HCT116 (cell line): Measurements from ENCODE around the gene SSH2. TPM values are rescaled to one million over a fixed set of nuclear protein-coding genes. Genes with fewer than 3 reads are reported as not detected.

Experiments used
- ATAC-seq: fragments of 200-7000 bp; cut with Tn5 transposase; 2 replicates; pipeline ENCODE4 v1.9.1; 2020; ENCODE audit warnings: mild to moderate bottlenecking, moderate library complexity
- BruUV-seq: library from RNA; stranded (reverse); fragments of 400-500 nt; replicated peaks from 2 replicates; lab custom pipeline; 2021; lab: Mats Ljungman, UMichigan
- CTCF ChIA-PET: fragments of 300-600 bp; sonication (Branson Sonifier 250); formaldehyde crosslinking; loops from one replicate; lab custom pipeline; 2021; ENCODE audit warnings: antibody characterized with exemption; lab: Charles Lee
- POLR2A ChIA-PET: fragments of 300-600, 350-600 bp; sonication (Branson Sonifier 250); formaldehyde crosslinking; loops from one replicate; lab custom pipeline; 2021; ENCODE audit warnings: antibody characterized with exemption; lab: Charles Lee
- RAD21 ChIA-PET, 2 experiments: fragments of 300-600 bp; sonication (Branson Sonifier 250); formaldehyde crosslinking; loops; one replicate each; lab custom pipeline; 2023; ENCODE audit warnings: low total read pairs in 2 of 2; ENCODE audit not compliant: uncharacterized antibody in 2 of 2, unreplicated experiment in 2 of 2, low non-redundant PET in 1 of 2; lab: Charles Lee
- DNase-seq: peaks from one replicate; pipeline ENCODE4 v3.0.0-alpha.2; 2010; ENCODE audit warnings: low read depth, low spot score
- H2AFZ ChIP-seq: fragments of 200-600 bp; shearing (Covaris generic), sonication (generic); 2 replicates; pipeline ENCODE4 v1.6.1; 2017; ENCODE audit warnings: low read depth, mixed run types, mixed read lengths, antibody characterized with exemption, low read length; ENCODE audit not compliant: poor library complexity, severe bottlenecking
- H3K27ac ChIP-seq: 2 replicates; pipeline ENCODE4 v1.5.1; 2012; ENCODE audit warnings: low read depth, low read length
- H3K27me3 ChIP-seq: fragments of 200-600 bp; sonication (generic); 2 replicates; pipeline ENCODE4 v1.6.1; 2016; ENCODE audit warnings: mixed run types, low read length, mixed read lengths; ENCODE audit not compliant: insufficient read depth
- H3K36me3 ChIP-seq, 2 experiments: fragments of 200-500 bp in 1 of 2; fragments of 200-600 bp in 1 of 2; sonication (Bioruptor generic) in 1 of 2; sonication (generic) in 1 of 2; 2 replicates each; pipeline versions ENCODE4 v1.5.1 to v1.6.1; 2014 to 2016; ENCODE audit warnings: low read length in 2 of 2, inconsistent platforms in 1 of 2, mixed read lengths in 1 of 2, mixed run types in 1 of 2; ENCODE audit not compliant: insufficient read depth in 2 of 2, control insufficient read depth in 1 of 2
- H3K4me1 ChIP-seq, 2 experiments: fragments of 200-600 bp in 1 of 2; sonication (generic) in 1 of 2; 2 replicates each; pipeline versions ENCODE4 v1.5.1 to v1.6.1; 2012 to 2017; ENCODE audit warnings: low read length in 2 of 2, inconsistent platforms in 1 of 2, mild to moderate bottlenecking in 1 of 2, mixed read lengths in 1 of 2, mixed run types in 1 of 2, moderate library complexity in 1 of 2; ENCODE audit not compliant: insufficient read depth in 2 of 2, control insufficient read depth in 1 of 2
- H3K4me2 ChIP-seq: fragments of 200-600 bp; sonication (generic); 2 replicates; pipeline ENCODE4 v1.6.1; 2017; ENCODE audit warnings: mixed run types, low read length, mixed read lengths
- H3K4me3 ChIP-seq, 2 experiments: fragments of 200-600 bp in 1 of 2; sonication (generic) in 1 of 2; replicated peaks in 1 of 2; 2 replicates each; pipeline ENCODE4 v1.5.1; 2011 to 2016; ENCODE audit warnings: low read length in 2 of 2, control low read depth in 1 of 2, low read depth in 1 of 2, mild to moderate bottlenecking in 1 of 2, mixed read lengths in 1 of 2, mixed run types in 1 of 2
- H3K79me2 ChIP-seq: fragments of 200-600 bp; sonication (generic); 2 replicates; pipeline ENCODE4 v1.6.1; 2017; ENCODE audit warnings: mild to moderate bottlenecking, mixed run types, low read length, moderate library complexity, mixed read lengths; ENCODE audit not compliant: insufficient read depth
- H3K9ac ChIP-seq: fragments of 200-600 bp; sonication (generic); 2 replicates; pipeline ENCODE4 v1.6.1; 2016; ENCODE audit warnings: low read length, mixed read lengths
- H3K9me2 ChIP-seq: fragments of 200-600 bp; sonication (generic), shearing (Covaris generic); 2 replicates; pipeline ENCODE4 v1.6.1; 2017; ENCODE audit warnings: mixed run types, mild to moderate bottlenecking, moderate library complexity; ENCODE audit not compliant: insufficient read depth
- H3K9me3 ChIP-seq, 2 experiments: fragments of 200-500 bp in 1 of 2; fragments of 200-600 bp in 1 of 2; sonication (Bioruptor generic) in 1 of 2; sonication (generic) in 1 of 2; 2 replicates each; pipeline ENCODE4 v1.6.1; 2014 to 2017; ENCODE audit warnings: low read length in 2 of 2, mixed read lengths in 2 of 2, inconsistent platforms in 1 of 2, low read depth in 1 of 2, mild to moderate bottlenecking in 1 of 2, mixed run types in 1 of 2, moderate library complexity in 1 of 2; ENCODE audit not compliant: control insufficient read depth in 1 of 2, insufficient read depth in 1 of 2
- H4K20me1 ChIP-seq: fragments of 200-600 bp; sonication (generic), shearing (Covaris generic); 2 replicates; pipeline ENCODE4 v1.6.1; 2017; ENCODE audit warnings: mixed run types, mild to moderate bottlenecking, moderate library complexity; ENCODE audit not compliant: insufficient read depth
- CBX3 ChIP-seq: IDR thresholded peaks from 2 replicates; pipeline ENCODE4 v1.6.1; 2012; ENCODE audit warnings: low read depth
- CEBPB ChIP-seq: IDR thresholded peaks from 2 replicates; pipeline ENCODE4 v1.6.1; 2012; ENCODE audit warnings: low read depth
- EGR1 ChIP-seq: IDR thresholded peaks from 2 replicates; pipeline ENCODE4 v1.6.1; 2012; ENCODE audit warnings: low read depth
- ELF1 ChIP-seq: IDR thresholded peaks from 2 replicates; pipeline ENCODE4 v1.6.1; 2012; ENCODE audit warnings: low read depth, borderline replicate concordance
- EZH2 ChIP-seq: fragments of 200-600 bp; sonication (generic); IDR thresholded peaks from 2 replicates; pipeline ENCODE4 v1.6.1; 2017; ENCODE audit warnings: antibody characterized with exemption, mixed run types
- EZH2phosphoT487 ChIP-seq: fragments of 200-600 bp; IDR thresholded peaks from 2 replicates; pipeline ENCODE4 v1.6.1; 2018; ENCODE audit warnings: antibody characterized with exemption, borderline replicate concordance
- FOSL1 ChIP-seq: IDR thresholded peaks from 2 replicates; pipeline ENCODE4 v1.6.1; 2012; ENCODE audit warnings: low read depth
- JUND ChIP-seq: IDR thresholded peaks from 2 replicates; pipeline ENCODE4 v1.6.1; 2012
- POLR2AphosphoS5 ChIP-seq: IDR thresholded peaks from 2 replicates; pipeline ENCODE4 v1.6.1; 2011; ENCODE audit warnings: mild to moderate bottlenecking, low read depth, low read length, moderate library complexity
- RAD21 ChIP-seq: IDR thresholded peaks from 2 replicates; pipeline ENCODE4 v1.6.1; 2012; ENCODE audit warnings: low read depth, mild to moderate bottlenecking
- SIN3A ChIP-seq: IDR thresholded peaks from 2 replicates; pipeline ENCODE4 v1.6.1; 2012; ENCODE audit warnings: low read depth
- SP1 ChIP-seq: IDR thresholded peaks from 2 replicates; pipeline ENCODE4 v1.6.1; 2012; ENCODE audit warnings: low read depth
- TCF7L2 ChIP-seq: IDR thresholded peaks from 2 replicates; pipeline ENCODE4 v1.7.0; 2011; ENCODE audit warnings: borderline replicate concordance, inconsistent platforms; ENCODE audit not compliant: insufficient read depth, insufficient read length; ENCODE audit errors: extremely low read depth
- YY1 ChIP-seq: IDR thresholded peaks from 2 replicates; pipeline ENCODE4 v1.6.1; 2011; ENCODE audit warnings: low read length, low read depth, moderate library complexity, mild to moderate bottlenecking; ENCODE audit not compliant: insufficient replicate concordance; ENCODE audit errors: extremely low read depth
- ZBTB33 ChIP-seq: IDR thresholded peaks from 2 replicates; pipeline ENCODE4 v1.6.1; 2011; ENCODE audit warnings: mild to moderate bottlenecking, low read length, moderate library complexity; ENCODE audit not compliant: insufficient replicate concordance; ENCODE audit errors: extremely low read depth
- ZFX ChIP-seq: fragments of 450-650 bp; IDR thresholded peaks from 2 replicates; pipeline ENCODE4 v1.6.1; 2017
- ZNF274 ChIP-seq: fragments of 200-500 bp; sonication (Bioruptor generic); IDR thresholded peaks from 2 replicates; pipeline ENCODE4 v1.6.1; 2014; ENCODE audit warnings: mild to moderate bottlenecking, low read depth, low read length, inconsistent platforms
- intact Hi-C: fragments of 100-400 bp; cut with micrococcal nuclease; formaldehyde crosslinking; loops from 2 replicates; pipeline ENCODE4 v1.10.0; 2022
- total RNA-seq: library from RNA; stranded (reverse); gene quantifications from one replicate; pipeline ENCODE4 v1.2.1, GENCODE V29; 2021; ENCODE audit not compliant: unreplicated experiment
- TF ChIP-seq, protein P1 (sequence below), 3 experiments: fragments of 200-600 bp in 1 of 3; sonication (generic) in 1 of 3; IDR thresholded peaks in 2 of 3; conservative IDR thresholded peaks in 1 of 3; 2 replicates each; pipeline ENCODE4 v1.5.1; 2012 to 2017; ENCODE audit warnings: low read depth in 2 of 3, low read length in 2 of 3, antibody characterized with exemption in 1 of 3, borderline replicate concordance in 1 of 3, control low read depth in 1 of 3, mild to moderate bottlenecking in 1 of 3, mixed read lengths in 1 of 3, mixed run types in 1 of 3, moderate library complexity in 1 of 3; ENCODE audit not compliant: insufficient read depth in 1 of 3

Gene SSH2
- total RNA-seq, 1 experiment from 2014 or later, result 17.0 TPM

- H3K4me3 ChIP-seq, result no peak overlapping the region
- POLR2A ChIA-PET, result interaction anchor here (1.4 kb wide), 1 partner anchor 11 kb away, joined by 3 read pairs; no protein-coding TSS in a partner anchor
- no peaks in the 10 kb centered on the region for H3K9me3 ChIP-seq
- BruUV-seq, result no TSS peak
- no peaks in the 10 kb centered on the region for H3K27me3 ChIP-seq
- H3K27ac ChIP-seq, result no peak overlapping the region
- no peak overlapping the region for H3K4me2 ChIP-seq
- no peaks in the 10 kb centered on the region for H3K9me2 ChIP-seq
- peaks cover 8 to 13% of the 10 kb centered on the region in 2 experiments; a peak in 3 of 4 replicates for H3K4me1 ChIP-seq
- CTCF ChIA-PET, result interaction anchor here (2.6 to 2.7 kb wide), 2 partner anchors 14 to 439 kb away, joined by 8 to 10 read pairs; no protein-coding TSS in a partner anchor
- intact Hi-C loops, result no loop called here
- no peak for DNase-seq
- H3K9ac ChIP-seq, result no peak overlapping the region
- H4K20me1 ChIP-seq, result no peaks in the 10 kb centered on the region
- ATAC-seq, result no peak
- no peaks in the 10 kb centered on the region for H3K36me3 ChIP-seq
- H3K79me2 ChIP-seq, result no peaks in the 10 kb centered on the region
- H2AFZ ChIP-seq, result no peak overlapping the region
- RAD21 ChIA-PET, result no interaction called here
- no peak for TF ChIP-seq EZH2phosphoT487
- no peak for TF ChIP-seq CBX3
- TF ChIP-seq YY1, result no peak
- TF ChIP-seq JUND, result no peak
- no peak for TF ChIP-seq SP1
- TF ChIP-seq ELF1, result no peak
- no peak for TF ChIP-seq ZBTB33
- TF ChIP-seq RAD21, result no peak
- TF ChIP-seq, protein P1, sequence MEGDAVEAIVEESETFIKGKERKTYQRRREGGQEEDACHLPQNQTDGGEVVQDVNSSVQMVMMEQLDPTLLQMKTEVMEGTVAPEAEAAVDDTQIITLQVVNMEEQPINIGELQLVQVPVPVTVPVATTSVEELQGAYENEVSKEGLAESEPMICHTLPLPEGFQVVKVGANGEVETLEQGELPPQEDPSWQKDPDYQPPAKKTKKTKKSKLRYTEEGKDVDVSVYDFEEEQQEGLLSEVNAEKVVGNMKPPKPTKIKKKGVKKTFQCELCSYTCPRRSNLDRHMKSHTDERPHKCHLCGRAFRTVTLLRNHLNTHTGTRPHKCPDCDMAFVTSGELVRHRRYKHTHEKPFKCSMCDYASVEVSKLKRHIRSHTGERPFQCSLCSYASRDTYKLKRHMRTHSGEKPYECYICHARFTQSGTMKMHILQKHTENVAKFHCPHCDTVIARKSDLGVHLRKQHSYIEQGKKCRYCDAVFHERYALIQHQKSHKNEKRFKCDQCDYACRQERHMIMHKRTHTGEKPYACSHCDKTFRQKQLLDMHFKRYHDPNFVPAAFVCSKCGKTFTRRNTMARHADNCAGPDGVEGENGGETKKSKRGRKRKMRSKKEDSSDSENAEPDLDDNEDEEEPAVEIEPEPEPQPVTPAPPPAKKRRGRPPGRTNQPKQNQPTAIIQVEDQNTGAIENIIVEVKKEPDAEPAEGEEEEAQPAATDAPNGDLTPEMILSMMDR (IDR thresholded peaks at IDR 0.05 in 2 of 3, conservative IDR thresholded peaks at IDR 0.05 in 1 of 3; ENCODE audit: borderline replicate concordance in 1 of 3, insufficient read depth in 1 of 3, low read depth in 2 of 3, low read length in 2 of 3), result no peak
- no peak for TF ChIP-seq CEBPB
- TF ChIP-seq TCF7L2, result no peak
- TF ChIP-seq ZFX, result no peak
- no peak for TF ChIP-seq FOSL1
- no peak for TF ChIP-seq EZH2
- TF ChIP-seq ZNF274, result no peak
- no peak for TF ChIP-seq POLR2AphosphoS5
- TF ChIP-seq SIN3A, result no peak
- TF ChIP-seq EGR1, result no peak
Observed at GRCh38 chr17:29653995-29654714, 275.9 kb downstream of the SSH2 start.
